Calu3 (cell line): Measurements from ENCODE around the gene MCC. TPM values are rescaled to one million over a fixed set of nuclear protein-coding genes. Genes with fewer than 3 reads are reported as not detected.

Experiments
- BruUV-seq: library from RNA; stranded (reverse); fragments of 400-500 nt; replicated peaks from 2 replicates; lab custom pipeline; 2021; lab: Mats Ljungman, UMichigan
- CTCF ChIA-PET: fragments of 300-600 bp; sonication (Branson Sonifier 250); formaldehyde crosslinking; loops from one replicate; lab custom pipeline; 2022; ENCODE audit warnings: antibody characterized with exemption; lab: Charles Lee
- DNase-seq: peaks from one replicate; pipeline ENCODE4 v3.0.0; 2022
- H3K27ac Mint-ChIP-seq: one replicate; pipeline ENCODE4 v1.8.0; 2022; ENCODE audit warnings: mixed read lengths; ENCODE audit not compliant: unreplicated experiment
- H3K27me3 Mint-ChIP-seq: one replicate; pipeline ENCODE4 v1.8.0; 2022; ENCODE audit warnings: mixed read lengths; ENCODE audit not compliant: unreplicated experiment
- H3K36me3 Mint-ChIP-seq: one replicate; pipeline ENCODE4 v1.8.0; 2022; ENCODE audit warnings: mild to moderate bottlenecking, moderate library complexity, mixed read lengths; ENCODE audit not compliant: insufficient read depth, unreplicated experiment
- H3K4me1 Mint-ChIP-seq: one replicate; pipeline ENCODE4 v1.8.0; 2022; ENCODE audit warnings: mild to moderate bottlenecking, low read depth, mixed read lengths; ENCODE audit not compliant: unreplicated experiment
- H3K4me3 Mint-ChIP-seq: one replicate; pipeline ENCODE4 v1.8.0; 2022; ENCODE audit warnings: mild to moderate bottlenecking, low read depth, moderate library complexity, mixed read lengths; ENCODE audit not compliant: unreplicated experiment
- H3K9me3 Mint-ChIP-seq: one replicate; pipeline ENCODE4 v1.8.0; 2022; ENCODE audit warnings: low read depth, mixed read lengths; ENCODE audit not compliant: unreplicated experiment
- CTCF ChIP-seq: fragments of 200-600 bp; IDR thresholded peaks from one replicate; pipeline ENCODE4 v1.8.0; 2022; ENCODE audit warnings: antibody characterized with exemption; ENCODE audit not compliant: unreplicated experiment
- intact Hi-C: fragments of 100-400 bp; cut with micrococcal nuclease; formaldehyde crosslinking; loops from one replicate; pipeline ENCODE4 v1.10.0; 2022; ENCODE audit not compliant: unreplicated experiment
- total RNA-seq: library from RNA; stranded (reverse); gene quantifications from 2 replicates; pipeline ENCODE4 v1.2.3, GENCODE V29; 2022

Gene MCC
- total RNA-seq, 1 experiment from 2014 or later = 2.8 TPM

- H3K27me3 Mint-ChIP-seq = peaks cover 14% of the 10 kb centered on the region
- no peak overlapping the region for H3K27ac Mint-ChIP-seq
- H3K4me1 Mint-ChIP-seq = no peaks in the 10 kb centered on the region
- no TSS peak for BruUV-seq
- no peaks in the 10 kb centered on the region for H3K36me3 Mint-ChIP-seq
- no peak overlapping the region for H3K4me3 Mint-ChIP-seq
- DNase-seq = no peak
- intact Hi-C loops = no loop called here
- CTCF ChIA-PET = no interaction called here
- TF ChIP-seq CTCF = no peak
- H3K9me3 Mint-ChIP-seq = no peaks in the 10 kb centered on the region
These were observed 359.5 kb downstream of the MCC start for GRCh38 chr5:113128641-113129330.

GRCh38 chr5:113128082-113128481 is 360.2 kb downstream of the MCC start:
- Mint-ChIP-seq H3K27ac (no peak overlapping the region), H3K9me3 (no peaks in the 10 kb centered on the region), H3K4me3 (no peak overlapping the region), H3K36me3 (no peaks in the 10 kb centered on the region), H3K4me1 (no peaks in the 10 kb centered on the region), H3K27me3 (peaks cover 14% of the 10 kb centered on the region)
- no peak for DNase-seq
- BruUV-seq = no TSS peak
- intact Hi-C loops = no loop called here
- no peak for TF ChIP-seq CTCF
- CTCF ChIA-PET = no interaction called here

- Mint-ChIP-seq H3K4me1 (no peaks in the 10 kb centered on the region), H3K9me3 (no peaks in the 10 kb centered on the region), H3K27ac (no peak overlapping the region), H3K36me3 (no peaks in the 10 kb centered on the region), H3K4me3 (no peak overlapping the region), H3K27me3 (peaks cover 14% of the 10 kb centered on the region)
- DNase-seq = no peak
- intact Hi-C loops = no loop called here
- CTCF ChIA-PET = interaction anchor here (0.9 kb wide), 1 partner anchor 189 kb away, joined by 15 read pairs; no protein-coding TSS in a partner anchor
- TF ChIP-seq CTCF = no peak
- no TSS peak for BruUV-seq
These were observed 361.2 kb downstream of the MCC start for GRCh38 chr5:113127021-113127420.

GRCh38 chr5:113125371-113125770 is 362.9 kb downstream of the MCC start:
- intact Hi-C loops = no loop called here
- peaks cover 14% of the 10 kb centered on the region for H3K27me3 Mint-ChIP-seq
- no peak for DNase-seq
- H3K9me3 Mint-ChIP-seq = no peaks in the 10 kb centered on the region
- no peak overlapping the region for H3K27ac Mint-ChIP-seq
- no peaks in the 10 kb centered on the region for H3K4me1 Mint-ChIP-seq
- no TSS peak for BruUV-seq
- TF ChIP-seq CTCF = no peak
- H3K4me3 Mint-ChIP-seq = no peak overlapping the region
- CTCF ChIA-PET = no interaction called here
- no peaks in the 10 kb centered on the region for H3K36me3 Mint-ChIP-seq
